GM21529 (cell line): ENCODE results near the gene TBC1D22A.
"Not testable (repeated sequence)": the region's sequence is repeated elsewhere in the genome, so short reads cannot be mapped to it uniquely, and the experiment has no call there.

Experiments used
- ATAC-seq: cut with Tn5 transposase; IDR thresholded peaks from one replicate; pipeline ENCODE4 v1.9.1; 2021; ENCODE audit not compliant: unreplicated experiment

The TBC1D22A gene

DNA sequence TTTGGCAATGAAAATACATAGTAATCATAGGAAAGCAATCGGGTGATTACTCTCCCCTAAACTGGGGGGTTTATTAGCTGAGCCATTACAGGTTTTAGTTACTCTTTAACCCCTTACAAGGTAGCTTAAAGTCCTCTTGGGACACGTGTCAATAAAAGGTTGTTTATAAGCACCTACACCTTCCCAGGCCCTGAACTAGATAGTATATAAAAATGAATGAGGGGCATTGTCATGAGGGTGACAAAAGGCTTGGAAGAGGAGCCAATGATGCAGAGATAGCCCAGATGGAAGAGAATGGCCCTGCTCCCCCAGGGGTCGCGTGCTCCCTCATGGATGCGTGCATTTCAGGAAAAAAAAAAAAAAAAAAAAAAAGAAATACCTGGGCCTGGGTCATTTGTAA, 276.9 kb downstream of the TBC1D22A start:
- ATAC-seq = no peak

DNA sequence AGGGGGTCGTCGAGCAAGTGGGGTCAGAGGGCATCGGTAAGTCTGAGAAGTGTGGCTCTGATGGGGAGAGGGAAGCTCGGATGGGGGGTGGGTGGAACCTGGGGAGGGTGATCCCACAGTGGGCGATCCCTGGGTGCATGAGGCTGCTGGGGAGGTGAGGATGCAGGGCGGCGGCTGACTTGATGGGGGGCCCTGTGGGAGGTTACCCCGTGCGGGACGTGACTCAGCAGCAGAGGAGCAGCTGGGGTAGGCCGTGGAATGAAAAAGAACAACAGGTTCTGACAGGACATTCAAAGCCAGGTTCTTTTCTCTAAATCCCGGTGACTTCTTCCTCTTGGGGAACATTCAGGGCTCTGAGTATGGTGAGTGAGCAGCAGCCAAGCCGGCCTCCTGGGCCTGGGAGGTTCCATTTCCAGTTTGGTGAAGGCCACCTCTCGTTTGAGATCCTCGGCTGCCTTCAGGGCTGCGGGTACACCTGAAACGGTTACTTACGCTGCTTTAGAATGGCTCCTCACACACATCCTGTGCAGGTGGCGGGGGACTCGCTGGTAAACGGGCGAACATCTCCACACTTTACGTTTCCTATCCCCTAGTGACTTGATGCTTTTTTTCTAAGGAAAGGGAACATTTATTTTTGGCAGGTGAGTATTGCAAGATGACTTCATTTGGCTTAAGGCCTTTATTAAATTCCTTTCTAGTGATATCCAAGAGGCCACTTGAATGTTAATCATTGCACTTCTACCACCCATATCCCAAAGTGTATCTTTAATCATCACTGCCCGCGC, 278.2 kb downstream of the TBC1D22A start:
- no peak for ATAC-seq

DNA sequence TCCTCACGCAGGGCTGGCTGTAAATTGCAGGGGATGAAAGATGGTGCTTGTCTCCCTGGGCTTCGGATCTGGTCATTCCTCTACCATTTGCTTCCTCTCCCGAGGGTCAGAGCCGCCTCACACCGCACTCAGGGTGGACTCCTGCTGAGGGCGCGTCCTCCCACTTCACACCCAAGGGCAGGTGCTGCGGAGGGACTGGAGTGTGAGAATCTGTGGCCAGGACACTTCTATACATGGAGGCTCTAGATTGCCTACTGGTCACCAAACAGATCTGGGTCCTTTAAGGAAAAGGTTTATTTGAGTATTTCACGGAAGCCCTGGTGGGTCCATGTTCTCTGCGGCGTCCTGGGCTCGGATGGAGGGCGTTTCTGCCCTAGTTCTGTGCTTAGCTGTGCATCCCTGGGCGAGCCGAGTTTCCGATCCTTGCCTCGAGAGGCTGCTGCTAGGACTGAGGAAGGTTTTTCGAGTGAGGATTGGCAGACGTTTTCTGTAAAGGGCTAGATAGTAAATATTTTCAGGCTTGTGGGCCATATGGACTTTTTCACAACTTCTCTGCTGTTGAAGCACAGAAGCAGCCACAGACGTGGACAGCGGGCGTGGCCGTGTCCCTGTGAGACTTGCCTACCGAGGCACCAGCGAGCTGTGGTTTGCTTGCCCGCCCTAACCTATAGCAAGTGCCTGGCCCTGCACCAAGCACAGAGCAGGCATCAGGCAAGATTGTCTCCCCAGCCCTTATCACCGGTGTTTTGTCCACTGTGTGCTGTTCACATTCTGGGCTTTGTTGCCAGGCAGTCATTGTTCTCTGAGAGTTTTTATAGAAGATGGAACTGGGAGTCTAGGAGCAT, 279.0 kb downstream of the TBC1D22A start:
- no peak for ATAC-seq

DNA sequence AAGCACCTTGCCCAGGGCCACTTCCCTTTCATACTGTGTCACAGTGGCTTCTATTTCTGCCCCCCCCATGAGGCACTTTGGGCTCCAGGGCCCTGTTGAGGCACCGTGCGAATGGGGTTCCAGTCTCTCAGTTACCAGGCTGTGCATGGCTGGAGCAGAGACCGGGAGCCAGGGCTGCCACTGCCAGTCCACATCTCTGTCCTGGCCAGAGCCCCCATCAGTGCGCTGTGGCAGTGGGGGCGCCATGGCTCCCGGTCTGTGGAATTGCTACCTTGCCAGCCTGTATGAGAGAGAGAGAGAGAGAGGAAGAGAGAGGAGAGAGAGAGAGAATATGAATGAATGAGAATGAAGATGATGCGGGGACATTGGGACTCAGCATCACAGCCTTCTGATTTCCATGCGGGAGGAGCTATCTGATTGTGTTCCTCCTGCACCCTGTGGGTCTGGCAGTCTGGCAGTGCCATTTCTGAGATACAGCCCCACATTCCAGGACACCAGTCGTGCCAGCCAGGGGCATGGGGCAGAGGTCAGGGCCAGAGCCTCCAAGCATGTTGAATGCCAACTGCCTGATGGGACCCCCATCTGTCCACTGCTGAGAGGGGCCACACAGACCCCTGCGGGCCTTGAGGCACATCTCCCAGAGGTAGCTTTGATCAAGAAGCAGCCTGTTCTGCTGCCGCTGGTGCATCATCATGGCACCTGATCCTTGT, 279.8 kb downstream of the TBC1D22A start:
- ATAC-seq = no peak

DNA sequence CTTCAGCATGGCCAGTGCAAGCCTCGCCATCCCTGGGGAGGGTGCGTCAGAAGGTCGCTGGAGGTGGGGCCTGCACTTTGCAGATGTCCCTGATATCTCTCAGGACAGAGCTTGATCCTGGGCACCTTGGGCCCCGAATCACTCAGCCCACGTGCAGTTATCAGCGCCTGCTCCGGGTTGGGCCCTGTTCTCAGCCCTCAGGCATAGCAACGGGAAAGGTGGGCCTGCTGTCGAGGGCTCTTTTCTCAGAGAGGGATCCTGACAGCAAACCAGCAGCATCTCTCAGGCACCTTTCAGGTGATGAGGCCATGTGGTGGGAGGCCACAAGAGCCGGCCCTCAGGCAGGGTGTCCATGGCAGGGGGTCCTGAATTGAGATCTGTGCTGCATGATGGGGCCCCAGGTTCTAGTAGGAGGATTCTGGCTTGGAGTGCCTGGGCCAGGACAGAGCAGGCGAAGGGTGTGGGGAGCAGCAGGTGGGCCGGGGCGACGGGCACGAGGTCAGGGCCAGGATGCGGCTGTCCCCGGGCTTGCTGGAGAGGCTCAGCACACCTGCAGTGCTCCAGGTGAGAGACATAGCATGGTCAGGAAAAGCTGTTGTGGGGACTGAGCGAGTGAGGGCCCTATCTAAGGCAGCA, 280.5 kb downstream of the TBC1D22A start:
- no peak for ATAC-seq

DNA sequence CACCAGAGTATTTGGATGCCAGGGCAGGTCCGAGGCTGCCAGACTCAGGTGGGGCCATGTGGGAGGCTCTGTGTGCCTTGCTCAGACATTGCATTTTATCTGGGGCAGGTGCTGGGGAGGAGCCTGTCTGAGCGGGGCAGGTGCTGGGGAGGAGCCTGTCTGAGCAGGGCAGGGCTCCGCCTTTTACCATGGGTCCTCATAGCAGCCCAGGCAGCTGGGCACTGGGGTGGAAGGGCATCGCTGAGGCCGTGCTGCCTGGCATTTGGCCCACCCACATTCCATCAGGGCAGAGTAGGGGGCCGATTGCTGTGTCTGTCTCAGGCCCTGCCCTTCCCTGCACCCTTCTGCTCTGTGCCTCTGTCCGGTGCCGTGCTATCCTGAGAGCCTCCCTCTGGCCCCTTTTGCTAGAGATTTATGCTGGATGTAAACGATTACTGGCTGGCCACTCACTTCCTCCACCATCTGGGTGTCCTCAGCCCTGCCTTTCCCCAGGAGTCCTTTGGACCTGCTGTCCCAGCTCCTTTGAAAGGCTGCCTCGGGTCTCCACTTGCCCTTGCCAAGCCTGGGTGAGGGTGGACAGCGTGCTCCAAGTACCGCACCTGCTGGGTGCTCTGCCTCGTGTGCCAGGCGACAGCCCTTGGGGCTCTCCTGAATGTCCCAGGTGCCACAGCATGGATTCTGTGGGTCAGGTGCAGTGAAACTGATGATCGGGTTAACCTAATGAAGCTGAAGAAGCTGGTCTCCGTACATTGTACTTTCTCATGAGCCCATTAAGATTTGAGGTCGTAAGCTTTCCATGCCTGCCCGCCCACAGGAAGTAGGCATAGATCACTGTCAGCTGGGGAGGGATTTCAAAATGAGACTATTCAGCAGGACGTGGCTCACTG, 281.6 kb downstream of the TBC1D22A start:
- no peak for ATAC-seq

DNA sequence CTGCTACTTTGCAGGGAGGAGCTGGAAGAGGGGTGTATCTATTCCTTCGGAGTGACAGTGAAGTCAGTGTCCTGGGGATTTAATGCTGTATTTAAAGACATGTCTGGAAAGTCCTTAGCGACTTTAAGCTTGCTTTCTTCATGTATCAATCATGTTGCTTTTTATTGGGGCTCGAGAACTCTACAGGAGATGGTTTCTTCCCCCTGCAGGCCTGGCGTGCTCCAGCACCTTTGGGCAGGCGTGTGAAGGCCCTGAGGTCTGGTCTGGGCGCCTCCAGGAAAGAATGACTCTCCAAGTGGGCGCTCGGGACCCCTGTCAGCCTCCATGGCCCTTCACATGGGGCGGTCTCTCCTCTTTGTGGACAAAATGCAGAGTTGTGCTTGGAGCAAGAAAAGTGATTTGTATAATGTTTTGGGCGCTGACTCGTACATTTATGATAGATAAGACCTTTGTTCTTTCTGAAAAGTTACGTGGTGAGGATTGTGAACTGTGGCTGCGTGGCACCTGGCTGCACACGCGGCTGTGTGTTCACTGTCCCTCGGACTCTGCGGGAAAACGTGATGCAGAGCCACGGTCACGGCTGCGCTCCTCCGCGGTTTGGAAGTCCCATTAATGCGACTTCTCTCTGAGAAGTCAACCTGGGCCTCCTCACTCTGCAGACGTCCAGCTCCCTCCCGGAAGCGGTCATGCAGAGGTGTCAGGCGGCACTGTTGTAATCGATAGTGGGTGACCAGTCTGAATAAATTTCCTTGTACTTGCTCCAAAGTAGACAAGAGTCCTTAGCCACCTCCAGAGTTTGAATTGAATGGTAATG, 282.5 kb downstream of the TBC1D22A start:
- ATAC-seq = no peak

DNA sequence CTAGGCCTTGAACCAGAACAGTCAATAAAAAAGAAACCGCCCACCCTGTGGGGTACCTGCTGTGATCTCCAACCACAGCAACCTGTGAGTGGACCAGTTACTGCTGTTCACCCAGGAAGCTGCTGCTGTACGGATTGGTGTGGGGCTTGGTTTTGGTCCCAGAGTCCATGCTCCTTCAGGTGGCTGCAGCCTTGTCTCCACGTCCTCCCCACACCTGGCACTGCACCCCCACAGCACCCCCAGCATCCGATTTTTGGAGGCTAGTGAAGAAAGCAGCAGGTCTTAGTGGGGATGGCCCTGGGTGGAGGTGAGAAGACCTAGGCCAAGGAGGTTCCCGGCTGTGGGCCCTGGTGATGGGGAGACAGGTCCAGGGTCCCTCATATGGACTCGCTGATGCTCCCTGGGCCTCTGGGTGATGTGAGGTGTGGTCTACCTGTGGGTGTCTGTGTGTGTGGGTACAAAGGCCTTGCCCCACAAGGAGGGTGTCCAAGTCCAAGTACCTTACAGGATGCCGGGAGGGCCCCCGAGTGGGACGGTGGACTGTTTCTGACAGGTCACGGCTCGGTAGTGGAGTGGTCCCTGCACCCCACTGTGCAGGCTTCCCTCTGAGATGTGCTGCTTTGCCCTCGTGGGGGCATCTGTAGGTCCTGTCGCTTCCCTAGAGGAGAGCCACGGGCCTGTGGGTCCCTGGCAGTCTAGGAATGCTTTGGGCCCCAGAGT, 283.4 kb downstream of the TBC1D22A start:
- no peak for ATAC-seq

DNA sequence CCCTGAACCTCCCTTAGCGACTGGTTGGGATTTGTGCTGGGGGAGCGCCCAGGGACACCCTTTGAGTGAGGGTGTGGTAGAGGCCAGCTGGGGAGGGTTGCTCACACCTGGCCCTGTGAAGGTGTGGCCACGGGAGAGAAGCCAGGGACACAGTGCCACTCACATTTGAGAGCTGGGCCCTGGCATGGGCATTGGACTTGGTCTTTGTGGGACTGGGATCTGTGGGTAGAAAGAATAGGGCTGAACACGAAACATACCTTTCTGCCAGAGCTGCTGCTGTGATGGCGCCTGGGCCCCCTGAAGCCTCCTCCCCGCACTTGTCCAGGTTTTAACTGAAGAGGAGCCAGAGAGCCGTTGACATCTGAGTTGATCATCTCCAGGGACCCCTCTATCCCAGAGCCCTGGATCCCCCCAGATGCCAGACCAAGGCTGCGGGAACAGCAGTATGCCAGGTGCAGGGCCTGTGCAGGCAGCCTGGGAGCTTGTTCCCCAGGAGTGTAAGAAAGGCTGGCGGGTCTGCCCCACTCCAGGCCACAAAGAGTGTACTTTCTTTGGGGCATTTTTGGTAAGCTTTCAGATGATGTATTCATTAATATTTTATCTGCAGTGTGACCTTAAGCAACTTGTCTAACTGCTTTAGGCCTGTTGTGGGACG, 284.1 kb downstream of the TBC1D22A start:
- ATAC-seq = no peak

DNA sequence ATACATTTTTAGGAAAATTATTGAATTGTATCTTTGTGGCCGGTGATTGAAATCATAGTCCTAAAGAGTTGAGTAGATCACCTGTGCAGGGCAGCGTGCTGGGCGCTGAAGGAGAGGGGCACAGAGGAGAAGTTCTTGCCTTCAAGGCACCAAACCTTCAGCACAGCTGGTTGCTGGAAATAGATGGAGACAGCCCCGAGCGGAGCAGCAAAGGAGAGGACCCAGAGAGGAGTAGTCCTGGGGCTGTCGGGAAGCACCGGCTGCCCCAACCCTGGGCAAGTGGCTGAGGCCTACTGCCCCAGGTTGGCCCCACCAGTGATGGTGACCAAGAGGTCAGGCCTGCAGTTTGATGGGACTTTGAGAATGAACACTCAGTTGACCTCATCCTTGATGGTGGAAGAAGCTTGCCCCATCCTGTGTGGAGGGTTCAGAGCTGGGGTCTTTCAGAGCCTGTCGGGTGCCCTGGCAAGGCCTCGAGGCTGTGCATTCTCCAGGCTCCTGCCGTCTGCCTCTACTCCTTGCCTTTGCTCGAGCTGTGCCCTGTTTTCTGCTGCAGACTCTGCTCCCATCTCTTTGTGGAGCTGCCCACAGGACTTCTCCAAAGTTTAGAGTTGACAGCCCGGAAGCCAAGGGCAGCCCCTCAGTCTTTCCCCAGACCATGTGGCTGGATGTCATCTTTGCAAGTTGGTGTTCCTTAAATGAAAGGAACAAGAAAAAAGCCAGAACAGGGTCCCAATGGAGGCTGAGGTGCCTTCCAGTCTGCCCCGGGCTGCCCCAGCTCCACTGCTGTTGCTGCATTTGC, 285.1 kb downstream of the TBC1D22A start:
- ATAC-seq = no peak

DNA sequence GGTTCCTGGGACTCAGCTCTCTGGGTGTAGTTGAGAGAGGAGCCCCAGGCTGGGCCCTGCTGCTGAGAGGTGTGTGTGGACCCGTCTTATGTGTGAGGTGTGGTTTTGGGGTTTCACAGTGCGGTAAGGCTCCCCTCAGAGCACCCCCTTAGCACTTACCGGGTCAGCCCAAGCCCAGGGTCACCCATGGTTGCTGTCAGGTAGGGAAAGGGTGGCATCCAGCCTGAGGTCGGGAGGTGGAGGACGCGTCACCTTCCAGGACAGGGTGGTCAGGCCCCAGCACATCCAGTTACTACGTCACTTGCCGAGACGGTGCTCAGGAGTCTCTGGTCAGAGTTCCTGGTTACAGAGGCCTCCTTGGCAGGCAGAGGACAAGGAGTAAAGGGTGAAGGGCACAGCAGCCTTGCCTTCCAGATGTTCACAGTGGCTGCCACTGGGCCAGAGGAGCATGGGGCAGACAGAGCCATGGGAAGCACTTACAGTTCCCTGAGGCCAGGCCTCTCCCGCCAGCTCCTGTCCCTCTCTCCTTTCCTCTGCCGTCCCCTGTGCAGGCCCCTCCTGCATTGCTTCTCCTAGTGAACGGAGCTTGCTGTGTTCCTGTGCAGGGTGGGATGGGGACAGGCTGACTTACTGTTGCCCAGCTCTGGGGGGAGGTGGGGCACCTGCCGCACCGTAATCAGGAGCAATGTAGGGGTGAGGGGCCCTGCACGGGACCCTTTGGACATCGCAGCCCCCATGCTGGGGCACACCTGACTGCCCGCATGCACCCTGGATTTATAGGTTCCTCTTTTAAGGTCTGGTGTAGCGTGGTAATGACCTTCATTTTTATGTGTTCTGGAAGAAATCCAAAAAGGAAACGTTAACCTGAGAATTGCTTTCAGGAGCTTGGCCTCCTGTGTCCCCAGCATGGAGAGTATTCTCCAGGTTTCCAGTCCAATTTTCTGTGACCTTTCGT, 285.9 kb downstream of the TBC1D22A start:
- no peak for ATAC-seq

DNA sequence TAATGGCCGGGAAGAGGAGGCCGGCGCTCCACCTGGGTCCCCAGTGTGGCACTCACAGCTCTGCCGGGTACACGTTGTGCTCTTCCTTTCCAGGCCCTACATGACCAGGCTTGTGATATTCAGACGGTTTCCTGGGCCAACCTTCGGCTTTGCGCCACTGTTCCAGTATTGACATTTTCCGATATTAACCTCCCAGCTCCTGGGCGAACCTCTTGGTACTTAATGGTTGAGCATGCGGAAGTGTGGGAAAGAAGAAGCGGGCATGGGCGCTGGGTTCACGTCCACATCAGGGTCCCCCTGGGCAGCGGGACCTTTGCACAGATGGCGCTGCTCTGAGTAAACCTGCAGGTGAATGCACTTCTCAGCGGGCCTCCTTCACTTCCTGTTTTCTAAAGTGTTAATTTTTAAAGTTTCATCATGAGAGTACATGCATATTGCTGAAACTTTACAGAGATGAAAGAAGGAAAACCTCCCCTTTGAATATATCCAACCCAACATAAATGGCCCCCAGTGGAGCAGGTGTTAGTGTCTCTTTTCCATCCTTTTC, 286.7 kb downstream of the TBC1D22A start:
- ATAC-seq = no peak

DNA sequence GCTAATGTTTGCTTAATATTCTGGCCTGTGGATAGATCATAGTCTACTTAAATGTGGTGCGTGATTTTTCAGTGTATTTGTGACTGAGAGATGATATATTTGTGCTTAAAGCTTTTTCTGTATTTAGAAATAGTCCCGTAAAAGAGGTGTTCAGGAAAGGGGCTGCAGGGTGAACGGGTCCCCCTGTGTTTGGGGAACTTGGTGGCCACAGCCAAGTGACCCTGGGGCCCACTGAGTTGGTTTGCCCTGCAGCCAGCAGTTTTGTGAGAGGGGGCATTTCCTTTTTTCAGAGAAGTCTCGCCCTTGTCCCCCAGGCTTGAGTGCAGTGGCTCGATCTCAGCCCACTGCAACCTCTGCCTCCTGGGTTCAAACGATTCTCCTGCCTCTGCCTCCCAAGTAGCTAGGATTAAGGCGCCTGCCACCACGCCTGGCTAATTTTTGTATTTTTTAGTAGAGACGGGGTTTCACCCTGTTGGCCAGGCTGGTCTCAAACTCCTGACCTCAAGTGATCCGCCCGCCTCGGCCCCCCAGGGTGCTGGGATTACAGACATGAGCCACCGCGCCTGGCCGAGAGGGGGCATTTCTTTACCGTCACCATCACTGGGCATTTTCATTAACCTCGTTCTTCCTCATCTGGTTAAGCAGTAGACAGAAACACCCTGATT, 287.4 kb downstream of the TBC1D22A start:
- ATAC-seq = not testable (repeated sequence)

DNA sequence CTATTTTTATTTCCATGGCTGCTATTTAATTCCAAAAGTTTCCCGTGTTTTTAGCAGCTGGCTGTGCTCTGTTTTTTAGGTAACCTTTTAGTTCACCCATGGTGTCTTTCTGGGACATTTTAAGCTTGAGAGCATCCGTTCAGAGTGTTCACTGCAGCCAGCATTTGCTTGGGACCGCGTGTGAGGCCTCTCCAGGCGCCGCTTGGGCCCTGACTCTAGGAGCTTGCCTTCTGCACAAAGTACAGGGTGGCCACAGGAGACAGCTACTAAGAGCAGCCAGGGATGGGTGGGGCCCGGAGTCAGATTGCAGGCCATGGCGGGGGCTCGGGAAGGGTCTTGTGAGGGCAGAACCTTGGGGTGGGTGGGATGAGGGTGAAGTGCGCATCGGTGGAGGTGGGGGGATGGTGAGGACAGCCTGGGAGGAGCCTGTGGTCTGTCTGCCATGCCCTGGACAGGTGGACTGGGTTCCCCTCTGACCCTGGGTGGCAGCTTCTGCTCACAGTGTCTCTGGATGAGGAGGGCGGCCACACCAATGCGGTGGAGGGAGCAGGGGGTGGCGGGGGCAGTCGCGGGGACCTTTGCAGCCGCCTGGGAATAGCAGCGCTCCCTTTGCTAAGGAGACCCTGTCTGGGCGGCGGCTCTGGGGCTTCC, 288.1 kb downstream of the TBC1D22A start:
- no peak for ATAC-seq
